Measurements from ENCODE around the gene OVCH1. TPM values are rescaled to one million over a fixed set of nuclear protein-coding genes. Genes with fewer than 3 reads are reported as not detected.
"Not testable (repeated sequence)": the region's sequence is repeated elsewhere in the genome, so short reads cannot be mapped to it uniquely, and the experiment has no call there.

The OVCH1 gene
- total RNA-seq, 1 donor from 2014 or later, result not detected

DNA sequence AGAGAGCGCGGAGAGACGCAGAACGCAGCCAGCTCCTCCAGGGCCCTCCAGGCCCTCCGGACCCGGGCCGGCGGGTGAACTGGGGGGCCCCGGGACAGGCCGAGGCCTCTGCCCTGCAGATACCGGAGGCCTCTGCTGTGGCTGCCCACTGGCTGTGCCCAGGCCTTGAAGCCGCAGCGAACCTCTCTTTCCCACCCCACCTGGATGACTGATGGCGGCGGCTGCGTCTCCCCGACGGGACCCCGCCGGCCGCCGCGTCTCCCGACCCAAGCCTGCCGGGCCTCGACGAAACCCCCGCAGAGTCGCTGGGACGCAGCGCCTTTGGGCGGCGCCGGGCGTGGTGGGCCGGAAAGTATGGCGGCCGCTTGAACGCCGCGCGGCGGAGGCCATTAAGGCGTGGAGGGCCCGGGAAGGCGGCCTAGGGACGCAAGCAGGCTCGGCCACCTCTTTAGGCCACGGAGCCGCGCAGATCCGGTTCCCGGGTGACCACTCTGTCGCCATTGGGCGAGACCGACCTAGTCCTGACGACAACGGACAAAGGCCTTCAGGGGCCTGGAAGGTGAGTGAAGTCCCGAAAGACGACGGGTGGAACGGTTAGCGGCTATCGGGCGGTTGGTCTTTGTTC lies 108.1 kb downstream of the OVCH1 start:
- Mint-ChIP-seq H3K27ac (no peak overlapping the region), H3K36me3 (no peaks in the 10 kb centered on the region), H3K4me1 (no peaks in the 10 kb centered on the region), H3K9me3 (no peaks in the 10 kb centered on the region), H3K4me3 (no peak overlapping the region), H3K27me3 (ENCODE audit: low read depth) (no peaks in the 10 kb centered on the region)
- no peak for DNase-seq (ENCODE audit: low spot score in 2 of 2, unreplicated experiment in 2 of 2)
- TF ChIP-seq, protein P1, sequence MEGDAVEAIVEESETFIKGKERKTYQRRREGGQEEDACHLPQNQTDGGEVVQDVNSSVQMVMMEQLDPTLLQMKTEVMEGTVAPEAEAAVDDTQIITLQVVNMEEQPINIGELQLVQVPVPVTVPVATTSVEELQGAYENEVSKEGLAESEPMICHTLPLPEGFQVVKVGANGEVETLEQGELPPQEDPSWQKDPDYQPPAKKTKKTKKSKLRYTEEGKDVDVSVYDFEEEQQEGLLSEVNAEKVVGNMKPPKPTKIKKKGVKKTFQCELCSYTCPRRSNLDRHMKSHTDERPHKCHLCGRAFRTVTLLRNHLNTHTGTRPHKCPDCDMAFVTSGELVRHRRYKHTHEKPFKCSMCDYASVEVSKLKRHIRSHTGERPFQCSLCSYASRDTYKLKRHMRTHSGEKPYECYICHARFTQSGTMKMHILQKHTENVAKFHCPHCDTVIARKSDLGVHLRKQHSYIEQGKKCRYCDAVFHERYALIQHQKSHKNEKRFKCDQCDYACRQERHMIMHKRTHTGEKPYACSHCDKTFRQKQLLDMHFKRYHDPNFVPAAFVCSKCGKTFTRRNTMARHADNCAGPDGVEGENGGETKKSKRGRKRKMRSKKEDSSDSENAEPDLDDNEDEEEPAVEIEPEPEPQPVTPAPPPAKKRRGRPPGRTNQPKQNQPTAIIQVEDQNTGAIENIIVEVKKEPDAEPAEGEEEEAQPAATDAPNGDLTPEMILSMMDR (IDR thresholded peaks at IDR 0.05; ENCODE audit: unreplicated experiment), result no peak

- not testable (repeated sequence) for H3K36me3 Mint-ChIP-seq; H3K4me1 Mint-ChIP-seq; DNase-seq (ENCODE audit: low spot score in 2 of 2, unreplicated experiment in 2 of 2); H3K9me3 Mint-ChIP-seq; H3K27ac Mint-ChIP-seq; H3K4me3 Mint-ChIP-seq; H3K27me3 Mint-ChIP-seq (ENCODE audit: low read depth)
These were observed 111.3 kb downstream of the OVCH1 start for GRCh38 chr12:29386084-29386680.

DNA sequence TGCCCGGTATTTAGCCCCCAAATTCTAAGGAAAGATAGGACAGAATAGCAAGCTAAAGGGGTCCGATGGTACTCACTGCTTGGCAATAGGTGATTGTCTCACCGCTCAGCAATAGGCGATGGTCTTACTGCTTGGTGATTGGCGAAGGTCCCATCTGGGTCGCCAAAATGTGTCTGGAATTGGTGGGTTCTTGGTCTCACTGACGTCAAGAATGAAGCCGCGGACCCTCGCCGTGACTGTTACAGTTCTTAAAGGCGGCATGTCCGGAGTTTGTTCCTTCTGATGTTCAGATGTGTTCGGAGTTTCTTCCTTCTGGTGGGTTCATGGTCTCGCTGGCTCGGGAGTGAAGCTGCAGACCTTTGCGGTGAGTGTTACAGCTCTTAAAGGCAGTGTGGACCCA lies 112.3 kb downstream of the OVCH1 start:
- not testable (repeated sequence) for H3K27me3 Mint-ChIP-seq (ENCODE audit: low read depth)

DNA sequence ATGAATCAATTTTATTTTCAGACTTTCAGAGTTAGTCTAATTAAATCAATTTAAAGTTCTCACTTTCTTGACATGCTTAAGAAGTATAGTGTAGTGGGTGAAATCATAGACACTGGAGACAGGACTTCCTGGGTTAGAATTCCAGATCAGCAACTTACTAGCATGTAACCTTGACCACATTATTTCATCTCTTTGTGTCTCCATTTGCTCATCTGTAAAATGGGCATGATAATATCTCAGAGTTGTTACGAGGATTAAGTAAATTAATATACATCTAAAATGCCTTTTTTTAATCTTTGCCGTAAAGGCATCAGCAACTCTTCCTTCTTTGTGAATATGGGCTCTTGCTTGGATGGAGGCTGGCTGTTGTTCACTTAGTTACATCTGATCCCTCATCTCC lies 115.2 kb downstream of the OVCH1 start:
- DNase-seq (ENCODE audit: low spot score in 2 of 2, unreplicated experiment in 2 of 2), result no peak
- TF ChIP-seq, protein P1 (IDR thresholded peaks at IDR 0.05; ENCODE audit: unreplicated experiment), result no peak
- H3K27ac Mint-ChIP-seq, result no peak overlapping the region
- peaks cover 5% of the 10 kb centered on the region for H3K27me3 Mint-ChIP-seq (ENCODE audit: low read depth)
- H3K4me1 Mint-ChIP-seq, result peaks cover 16% of the 10 kb centered on the region
- no peaks in the 10 kb centered on the region for H3K9me3 Mint-ChIP-seq
- peak overlapping the region; percentile 24 for H3K4me3 Mint-ChIP-seq
- H3K36me3 Mint-ChIP-seq, result peaks cover 5% of the 10 kb centered on the region

More for the DNA sequence above, 112.3 kb downstream of the OVCH1 start:
- H3K4me3 Mint-ChIP-seq; H3K36me3 Mint-ChIP-seq; DNase-seq (ENCODE audit: low spot score in 2 of 2, unreplicated experiment in 2 of 2); H3K4me1 Mint-ChIP-seq; H3K9me3 Mint-ChIP-seq; H3K27ac Mint-ChIP-seq: not testable (repeated sequence)

DNA sequence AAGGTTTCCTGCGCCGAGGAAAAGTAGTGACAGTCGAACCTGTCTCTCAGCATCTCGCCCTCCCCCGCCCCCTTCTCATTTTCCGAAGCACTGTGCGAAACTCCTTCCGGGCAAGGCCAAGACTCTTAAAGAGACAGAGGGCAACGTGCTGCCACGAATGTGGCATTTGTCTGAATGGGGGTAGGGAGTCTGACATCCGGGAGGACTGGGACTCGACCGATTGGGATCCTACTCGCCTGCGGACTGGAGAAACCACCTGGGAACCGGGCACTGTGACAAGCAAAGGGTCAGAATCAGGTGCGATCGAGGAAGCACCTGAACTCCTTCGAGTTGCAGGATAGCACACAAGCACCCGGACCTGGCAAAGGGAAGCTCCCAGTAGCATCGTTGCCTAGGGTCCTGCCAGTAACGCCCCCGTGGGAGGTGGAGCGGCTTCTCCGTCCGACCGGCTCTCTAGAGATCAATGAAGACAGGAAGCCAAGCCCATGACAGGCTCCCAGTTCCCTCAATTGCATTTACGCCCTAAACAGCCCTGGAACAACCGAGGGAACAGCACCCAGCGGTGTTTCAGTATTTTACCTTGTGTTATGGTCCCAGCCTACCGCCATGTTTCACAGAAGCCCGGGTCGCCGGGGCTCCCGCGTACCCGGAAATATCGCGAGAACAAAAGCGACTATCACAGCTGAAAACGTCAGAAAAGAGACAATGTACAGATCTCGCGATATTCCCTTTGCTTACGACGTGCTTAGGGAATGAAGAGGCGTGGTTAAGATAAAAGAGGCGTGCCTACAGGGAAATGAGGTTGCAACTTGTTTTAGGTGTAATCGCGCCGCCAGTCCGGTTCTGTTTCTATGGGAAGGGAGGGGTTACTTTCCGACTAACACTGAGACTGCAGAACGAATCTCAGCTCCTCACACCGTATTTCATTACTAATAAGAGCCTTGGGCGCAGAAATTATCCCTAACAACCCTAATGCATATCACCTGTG lies 116.7 kb downstream of the OVCH1 start, which contains the start of gene ERGIC2:
Gene ERGIC2 (minus strand): TSS at position 637 of the 988 bp plus-strand sequence. CDS start 9,539 bp downstream, outside the sequence.
- peak within 1 kb of the TSS; percentile 96 for H3K27ac Mint-ChIP-seq
- H3K4me1 Mint-ChIP-seq, result peaks cover 16% of the 10 kb centered on the region
- H3K9me3 Mint-ChIP-seq, result peaks cover 4% of the 10 kb centered on the region
- peaks cover 14% of the 10 kb centered on the region for H3K36me3 Mint-ChIP-seq
- TF ChIP-seq, protein P1 (IDR thresholded peaks at IDR 0.05; ENCODE audit: unreplicated experiment), result no peak
- peak; percentile 69 to 87 for DNase-seq (ENCODE audit: low spot score in 2 of 2, unreplicated experiment in 2 of 2)
- peaks cover 5% of the 10 kb centered on the region for H3K27me3 Mint-ChIP-seq (ENCODE audit: low read depth)
- H3K4me3 Mint-ChIP-seq, result peak within 1 kb of the TSS; percentile 92

Other genes starting within 250 kb of the OVCH1 start
- 59.8 to 65.3 TPM (median 62.3 TPM) in 3 replicates for gene ERGIC2, start 116.5 kb downstream of the OVCH1 start, total RNA-seq